WTC11 (cell line): ENCODE data around the gene FBLL1. TPM values are rescaled to one million over a fixed set of nuclear protein-coding genes. Genes with fewer than 3 reads are reported as not detected.

ENCODE experiments used
- microRNA-seq: library from miRNA; unstranded; fragments of <30 nt; microRNA quantifications from one replicate; pipeline ENCODE4 v1.2.0, GENCODE V29; 2022; ENCODE audit warnings: borderline number of aligned reads
- total RNA-seq: library from RNA; stranded (reverse); gene quantifications from 3 replicates; pipeline ENCODE4 v1.2.3, GENCODE V29; 2021

FBLL1 gene
- total RNA-seq, 1 experiment from 2014 or later, result 5.3 TPM

Small RNA genes lying within 50 kb of the gene (microRNA-seq; reads per million reads assigned to microRNA genes)
- not detected for gene MIR103A1
- not detected for gene MIR103B1

Other genes starting within 250 kb of the FBLL1 start
- 29.1 to 48.4 TPM (median 31.6 TPM) in 3 replicates for gene WWC1, start 237.7 kb upstream of the FBLL1 start, total RNA-seq
- gene RARS1, start 42.8 kb upstream of the FBLL1 start, total RNA-seq, result 89.9 to 98.8 TPM (median 95.1 TPM) in 3 replicates
- 76.7 to 90.2 TPM (median 81.8 TPM) in 3 replicates for gene PANK3, start 50.1 kb downstream of the FBLL1 start, total RNA-seq